Ovary (tissue), 3 donors: ENCODE results near the gene NAA10.

Experiments used
- EP300 ChIP-seq: sonication (generic); formaldehyde crosslinking; IDR thresholded peaks from one replicate; pipeline ENCODE4 v1.6.1; 2017; ENCODE audit warnings: antibody characterized with exemption
- TF ChIP-seq, protein P1 (sequence below), 3 donors: fragments of 450-650 bp in 2 of 3; fragments of 200-600 bp in 1 of 3; IDR thresholded peaks; one replicate each; pipeline versions ENCODE4 v1.5.1 to v1.8.0; 2016 to 2022; ENCODE audit warnings: antibody characterized with exemption in 3 of 3, mild to moderate bottlenecking in 1 of 3
- donor health status: DM: no; HTN: no; CAD: no.

GRCh38 chrX:153970357-153971123 lies 35.7 kb upstream of the NAA10 start:
- no peak for TF ChIP-seq EP300
- TF ChIP-seq, protein P1, sequence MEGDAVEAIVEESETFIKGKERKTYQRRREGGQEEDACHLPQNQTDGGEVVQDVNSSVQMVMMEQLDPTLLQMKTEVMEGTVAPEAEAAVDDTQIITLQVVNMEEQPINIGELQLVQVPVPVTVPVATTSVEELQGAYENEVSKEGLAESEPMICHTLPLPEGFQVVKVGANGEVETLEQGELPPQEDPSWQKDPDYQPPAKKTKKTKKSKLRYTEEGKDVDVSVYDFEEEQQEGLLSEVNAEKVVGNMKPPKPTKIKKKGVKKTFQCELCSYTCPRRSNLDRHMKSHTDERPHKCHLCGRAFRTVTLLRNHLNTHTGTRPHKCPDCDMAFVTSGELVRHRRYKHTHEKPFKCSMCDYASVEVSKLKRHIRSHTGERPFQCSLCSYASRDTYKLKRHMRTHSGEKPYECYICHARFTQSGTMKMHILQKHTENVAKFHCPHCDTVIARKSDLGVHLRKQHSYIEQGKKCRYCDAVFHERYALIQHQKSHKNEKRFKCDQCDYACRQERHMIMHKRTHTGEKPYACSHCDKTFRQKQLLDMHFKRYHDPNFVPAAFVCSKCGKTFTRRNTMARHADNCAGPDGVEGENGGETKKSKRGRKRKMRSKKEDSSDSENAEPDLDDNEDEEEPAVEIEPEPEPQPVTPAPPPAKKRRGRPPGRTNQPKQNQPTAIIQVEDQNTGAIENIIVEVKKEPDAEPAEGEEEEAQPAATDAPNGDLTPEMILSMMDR (IDR thresholded peaks at IDR 0.05): no peak
